ENCODE data around the gene SDF2. TPM values are rescaled to one million over a fixed set of nuclear protein-coding genes. Genes with fewer than 3 reads are reported as not detected.
A peak's percentile ranks its signal among the peaks of the same experiment; 100 is the strongest.

SDF2 gene
- total RNA-seq, 2 experiments from 2014 or later = 30.3 to 32.0 TPM

DNA sequence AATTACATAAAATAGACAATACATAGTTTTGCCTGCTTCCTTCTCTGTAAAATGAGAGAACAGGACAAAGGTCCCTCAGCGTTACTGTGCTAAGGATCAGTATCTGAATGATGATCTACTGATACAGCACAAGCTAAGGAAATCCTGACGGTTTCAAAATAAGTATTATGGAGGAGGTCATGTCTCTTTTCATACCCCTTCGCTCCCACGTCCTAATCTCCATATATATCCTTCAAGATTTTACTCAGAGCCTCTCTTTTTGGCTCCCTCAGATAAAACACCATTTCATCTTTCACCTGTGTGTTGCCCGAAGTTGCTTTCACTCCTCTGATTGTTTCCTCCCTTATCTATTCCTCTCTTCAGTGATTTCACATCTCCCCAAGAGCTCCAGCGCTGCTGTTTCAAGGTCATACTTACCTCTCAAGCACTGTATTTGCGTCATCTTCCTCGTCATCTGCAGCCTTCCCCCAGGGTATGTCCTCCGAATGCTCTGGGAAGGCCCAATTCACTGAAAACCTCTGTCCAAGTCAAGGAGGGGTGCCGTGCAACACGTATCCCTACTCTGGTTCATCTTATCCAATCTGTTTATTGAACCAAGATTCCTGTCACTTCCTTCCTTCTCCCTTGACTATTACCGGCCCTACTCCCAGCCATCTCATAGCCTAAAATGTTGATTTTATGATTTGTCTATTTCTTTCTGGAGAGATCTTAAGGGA, 15.5 kb downstream of the SDF2 start:
- Mint-ChIP-seq H3K4me1 (ENCODE audit: low read depth) (peaks cover 38% of the 10 kb centered on the region), H3K9me3 (no peaks in the 10 kb centered on the region), H3K4me3 (peak overlapping the region; percentile 93), H3K27me3 (no peaks in the 10 kb centered on the region), H3K27ac (peak overlapping the region; percentile 96), H3K36me3 (ENCODE audit: low read depth) (peaks cover 76% of the 10 kb centered on the region)
- ATAC-seq (ENCODE audit: poor library complexity) (no peak), DNase-seq (peak in 4 of 14 experiments; percentile 9 to 43 (median 26))
- CTCF ChIA-PET = interaction anchor here (0.8 to 3.7 kb wide), 12 partner anchors 11 to 471 kb away, joined by 3 to 34 read pairs (median 10); partner anchors contain the start of genes PROCA1, RPL23A, SDF2 and SUPT6H
- POLR2A ChIA-PET = interaction anchor here (0.6 to 8.1 kb wide), 11 partner anchors 12 to 1458 kb away, joined by 3 to 115 read pairs (median 5); partner anchors contain the start of genes PHF12, PROCA1, RPL23A and SDF2
- Histone ChIP-seq H3K36me3 (ENCODE audit: insufficient read depth, low read length) (peaks cover 41% of the 10 kb centered on the region), H3K9me3 (ENCODE audit: control insufficient read depth in 1 of 2, insufficient read depth in 1 of 2, low read length in 2 of 2) (no peaks in the 10 kb centered on the region), H3K27me3 (ENCODE audit: control insufficient read depth in 1 of 2, insufficient read depth in 2 of 2, low read length in 2 of 2) (no peaks in the 10 kb centered on the region), H3K4me1 (ENCODE audit: insufficient read depth, low read length) (peaks cover 50% of the 10 kb centered on the region), H3K27ac (ENCODE audit: low read depth in 1 of 2, low read length in 2 of 2) (peak overlapping the region; percentile 76 to 96), H3K4me3 (ENCODE audit: low read length) (no peak overlapping the region)
- TF ChIP-seq CTCF (IDR thresholded peaks at IDR 0.05) = no peak
- intact Hi-C loops (cut with DNase I, micrococcal nuclease) = loop anchor here (1.0 to 10.0 kb wide), 7 partner anchors 66 to 471 kb away; partner anchors contain the start of genes PROCA1 (in 2 of the 2), IFT20 (in 1 of the 2), NEK8 (in 1 of the 2) and PHF12 (in 1 of the 2)

GRCh38 chr17:28645576-28645939, 16.1 kb downstream of the SDF2 start:
- H3K27ac ChIP-seq (ENCODE audit: low read depth in 1 of 2, low read length in 2 of 2) = peak overlapping the region; percentile 76 to 96
- intact Hi-C loops (cut with DNase I, micrococcal nuclease) = loop anchor here (2.0 to 10.0 kb wide), 7 partner anchors 47 to 472 kb away; partner anchors contain the start of genes PROCA1 (in 2 of the 2), IFT20 (in 1 of the 2), NEK8 (in 1 of the 2) and PHF12 (in 1 of the 2)
- H3K4me3 ChIP-seq (ENCODE audit: low read length) = peak overlapping the region; percentile 83
- ChIA-PET CTCF (interaction anchor here (0.9 to 3.7 kb wide), 7 partner anchors 16 to 478 kb away, joined by 3 to 27 read pairs (median 10); partner anchors contain the start of genes RPL23A, SDF2 and SUPT6H), POLR2A (interaction anchor here (0.6 to 8.1 kb wide), 18 partner anchors 10 to 649 kb away, joined by 3 to 115 read pairs (median 6); partner anchors contain the start of genes ALDOC, IFT20, NEK8 and NUFIP2)
- H3K9me3 ChIP-seq (ENCODE audit: control insufficient read depth in 1 of 2, insufficient read depth in 1 of 2, low read length in 2 of 2) = no peaks in the 10 kb centered on the region
- peak overlapping the region; percentile 96 for H3K27ac Mint-ChIP-seq
- DNase-seq (no peak), ATAC-seq (ENCODE audit: poor library complexity) (no peak)
- H3K4me1 ChIP-seq (ENCODE audit: insufficient read depth, low read length) = peaks cover 50% of the 10 kb centered on the region
- peak overlapping the region; percentile 93 for H3K4me3 Mint-ChIP-seq
- TF ChIP-seq CTCF (IDR thresholded peaks at IDR 0.05) = no peak
- no peaks in the 10 kb centered on the region for H3K9me3 Mint-ChIP-seq
- no peaks in the 10 kb centered on the region for H3K27me3 ChIP-seq (ENCODE audit: control insufficient read depth in 1 of 2, insufficient read depth in 2 of 2, low read length in 2 of 2)
- H3K36me3 ChIP-seq (ENCODE audit: insufficient read depth, low read length) = peaks cover 41% of the 10 kb centered on the region
- no peaks in the 10 kb centered on the region for H3K27me3 Mint-ChIP-seq
- H3K36me3 Mint-ChIP-seq (ENCODE audit: low read depth) = peaks cover 78% of the 10 kb centered on the region
- peaks cover 38% of the 10 kb centered on the region for H3K4me1 Mint-ChIP-seq (ENCODE audit: low read depth)

GRCh38 chr17:28644787-28645575, 16.7 kb downstream of the SDF2 start, which contains the start of gene BLTP2:
BLTP2 (minus strand) TSS chr17:28645158; CDS start chr17:28645056, 102 bp downstream.
- H3K36me3 ChIP-seq (ENCODE audit: insufficient read depth, low read length) = peaks cover 45% of the 10 kb centered on the region
- Mint-ChIP-seq H3K4me3 (peak within 1 kb of the TSS; percentile 93), H3K27me3 (no peaks in the 10 kb centered on the region), H3K9me3 (no peaks in the 10 kb centered on the region), H3K36me3 (ENCODE audit: low read depth) (peaks cover 79% of the 10 kb centered on the region), H3K27ac (peak within 1 kb of the TSS; percentile 96), H3K4me1 (ENCODE audit: low read depth) (peaks cover 38% of the 10 kb centered on the region)
- peak within 1 kb of the TSS; percentile 94 for H3K4me3 ChIP-seq (ENCODE audit: low read length)
- TF ChIP-seq CTCF (IDR thresholded peaks at IDR 0.05) = no peak
- ChIA-PET CTCF (interaction anchor here (0.9 to 3.7 kb wide), 5 partner anchors 17 to 479 kb away, joined by 3 to 27 read pairs (median 3); partner anchors contain the start of genes ALDOC, SDF2 and SUPT6H), POLR2A (interaction anchor here (0.6 to 8.1 kb wide), 21 partner anchors 9 to 649 kb away, joined by 3 to 115 read pairs (median 4); partner anchors contain the start of genes ALDOC, IFT20, NEK8 and NUFIP2)
- H3K4me1 ChIP-seq (ENCODE audit: insufficient read depth, low read length) = peaks cover 50% of the 10 kb centered on the region
- intact Hi-C loops (cut with DNase I, micrococcal nuclease) = loop anchor here (2.0 to 10.0 kb wide), 8 partner anchors 46 to 472 kb away; partner anchors contain the start of genes PROCA1 (in 2 of the 2), ALDOC (in 1 of the 2), IFT20 (in 1 of the 2) and NEK8 (in 1 of the 2)
- H3K27me3 ChIP-seq (ENCODE audit: control insufficient read depth in 1 of 2, insufficient read depth in 2 of 2, low read length in 2 of 2) = no peaks in the 10 kb centered on the region
- peak; percentile 90 to 99 (median 96) for DNase-seq
- ATAC-seq (ENCODE audit: poor library complexity) = peak; percentile 96
- H3K27ac ChIP-seq (ENCODE audit: low read depth in 1 of 2, low read length in 2 of 2) = peak within 1 kb of the TSS; percentile 76 to 96
- no peaks in the 10 kb centered on the region for H3K9me3 ChIP-seq (ENCODE audit: control insufficient read depth in 1 of 2, insufficient read depth in 1 of 2, low read length in 2 of 2)
